Activated T-cell treated with anti-CD3 and anti-CD28 coated beads, Interleukin-2, amount 50 U/mL, for 72 hours (primary cell): ENCODE data around the gene GRIK3. TPM values are rescaled to one million over a fixed set of nuclear protein-coding genes. Genes with fewer than 3 reads are reported as not detected.
"Not testable (repeated sequence)": the region's sequence is repeated elsewhere in the genome, so short reads cannot be mapped to it uniquely, and the experiment has no call there.

ENCODE experiments used
- ATAC-seq, 2 donors: fragments of 150-1000 bp; cut with Tn5 transposase; replicated peaks in 1 of 2; 2 replicates each; pipeline ENCODE4 v1.10.0; 2021; ENCODE audit warnings: moderate library complexity in 2 of 2, mild to moderate bottlenecking in 1 of 2
- DNase-seq, 2 donors: peaks; one replicate each; pipeline ENCODE4 v3.0.0; 2021 to 2022; ENCODE audit warnings: mixed read lengths in 1 of 2
- H3K27ac Mint-ChIP-seq: one replicate; pipeline ENCODE4 v1.8.0; 2022; ENCODE audit warnings: mild to moderate bottlenecking, moderate library complexity, mixed read lengths
- H3K27me3 Mint-ChIP-seq: one replicate; pipeline ENCODE4 v1.8.0; 2022; ENCODE audit warnings: low read depth, mixed read lengths
- H3K36me3 Mint-ChIP-seq, 2 donors: one replicate each; pipeline ENCODE4 v1.8.0; 2022; ENCODE audit warnings: mixed read lengths in 2 of 2, mild to moderate bottlenecking in 1 of 2; ENCODE audit not compliant: insufficient read depth in 2 of 2
- H3K4me1 Mint-ChIP-seq: one replicate; pipeline ENCODE4 v1.8.0; 2022; ENCODE audit warnings: low read depth, mixed read lengths
- H3K4me3 Mint-ChIP-seq, 2 donors: one replicate each; pipeline ENCODE4 v1.8.0; 2022; ENCODE audit warnings: mild to moderate bottlenecking in 2 of 2, mixed read lengths in 2 of 2, moderate library complexity in 2 of 2
- H3K9me3 Mint-ChIP-seq, 2 donors: one replicate each; pipeline ENCODE4 v1.8.0; 2022; ENCODE audit warnings: mixed read lengths in 2 of 2
- total RNA-seq, 2 donors: library from RNA; stranded (reverse); gene quantifications; one replicate each; pipeline ENCODE4 v1.2.3, GENCODE V29; 2022

The GRIK3 gene
- total RNA-seq, result not detected

DNA sequence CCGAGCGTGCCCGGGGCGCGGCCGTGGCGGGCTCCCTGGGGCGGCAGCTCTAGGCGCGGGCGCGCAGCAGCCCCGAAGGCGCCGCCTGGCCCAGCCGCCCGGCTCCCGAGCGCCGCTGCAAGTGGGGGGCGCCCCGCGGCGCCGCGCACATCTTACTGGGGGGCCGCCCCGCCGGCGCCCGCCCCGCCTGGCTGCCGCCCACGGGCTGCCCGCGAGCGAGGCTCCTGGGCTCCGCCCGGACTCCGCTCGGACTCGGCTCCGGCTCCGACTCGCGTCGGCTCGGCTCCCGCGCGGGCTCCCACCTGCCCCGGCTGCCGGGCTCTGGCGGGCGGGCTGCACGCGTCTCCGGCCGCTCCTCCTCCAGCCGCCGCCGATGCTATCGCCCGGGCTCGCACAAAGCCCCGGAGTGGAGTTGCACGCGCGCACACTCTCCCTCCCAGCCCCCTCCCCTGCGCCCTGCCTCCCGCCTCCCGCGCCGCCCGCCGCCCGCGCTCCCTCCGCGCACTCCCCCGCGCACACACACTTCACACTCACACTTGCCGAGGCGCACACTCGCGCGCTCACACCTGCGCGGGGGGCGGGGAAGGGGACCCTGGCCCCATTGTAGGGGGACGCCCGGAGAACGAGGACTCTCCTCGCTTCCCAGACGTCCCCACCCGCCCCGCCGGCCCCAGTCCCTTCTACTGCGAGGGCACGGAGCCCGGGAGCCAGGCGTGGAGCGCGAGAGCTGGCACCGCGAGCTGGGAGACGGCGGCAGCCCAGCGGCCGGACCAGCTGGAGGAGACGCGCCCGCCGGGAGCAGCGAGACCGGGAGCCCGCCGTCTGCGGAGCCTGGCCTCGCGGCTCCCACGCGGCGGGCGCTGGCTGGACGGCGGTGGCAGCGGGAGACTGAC is at the start of gene GRIK3:
Gene GRIK3, minus strand, starts transcription at position 395 of the 893 bp plus-strand sequence. CDS start 407 bp downstream, outside the sequence.
- H3K4me3 Mint-ChIP-seq, result peak within 1 kb of the TSS in 1 of 2 donors; percentile 40
- H3K36me3 Mint-ChIP-seq, result peaks cover 0 to 2% of the 10 kb centered on the region in 2 donors
- peaks cover 65% of the 10 kb centered on the region for H3K27me3 Mint-ChIP-seq
- no peak for ATAC-seq
- no peak for DNase-seq
- no peaks in the 10 kb centered on the region for H3K9me3 Mint-ChIP-seq
- peaks cover 13% of the 10 kb centered on the region for H3K4me1 Mint-ChIP-seq
- H3K27ac Mint-ChIP-seq, result no peak within 1 kb of the TSS

DNA sequence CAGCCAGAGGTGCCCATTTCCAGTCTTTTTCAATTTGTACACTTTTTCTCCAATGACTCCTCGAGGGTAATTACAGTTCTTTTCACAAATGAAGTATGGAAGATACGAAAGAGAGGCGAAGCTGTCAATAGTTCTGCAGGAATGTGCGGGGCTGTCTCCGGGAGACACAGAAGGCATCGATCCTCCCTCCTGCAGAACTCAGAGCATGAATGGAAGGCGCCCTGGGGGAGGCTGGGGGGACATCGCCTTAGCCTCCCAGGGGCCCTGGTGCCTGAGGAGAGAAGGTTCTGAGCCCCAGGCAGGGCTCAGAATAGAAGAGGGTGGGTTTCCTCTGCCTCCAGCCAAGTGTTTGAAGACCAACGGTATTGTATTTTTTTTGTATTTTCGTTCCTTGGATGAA is 49.7 kb upstream of the GRIK3 start:
- Mint-ChIP-seq H3K36me3 (no peaks in the 10 kb centered on the region), H3K4me3 (no peak overlapping the region), H3K27me3 (peaks cover 6% of the 10 kb centered on the region), H3K9me3 (no peaks in the 10 kb centered on the region), H3K27ac (no peak overlapping the region), H3K4me1 (no peaks in the 10 kb centered on the region)
- ATAC-seq (no peak), DNase-seq (no peak)

DNA sequence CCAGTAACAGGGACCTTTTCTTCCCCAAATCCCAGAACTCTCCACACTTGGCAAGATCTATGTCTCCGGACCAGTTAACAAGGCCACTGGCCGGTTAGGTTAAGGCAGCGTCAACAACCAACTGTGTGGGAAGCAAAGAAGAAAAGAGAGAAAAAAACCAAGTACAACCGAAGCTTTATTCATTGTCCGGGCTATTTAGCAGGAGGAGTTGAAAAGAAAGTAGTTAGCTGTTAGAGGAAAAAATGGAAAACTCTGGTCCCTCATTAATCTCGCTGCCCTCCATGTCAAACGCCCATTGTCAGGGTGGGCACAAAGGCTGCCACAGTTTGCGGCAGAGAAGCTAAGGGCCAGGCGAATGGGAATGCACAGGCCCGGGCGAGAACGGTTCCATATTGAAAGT is 49.3 kb upstream of the GRIK3 start:
- Mint-ChIP-seq H3K27ac (no peak overlapping the region), H3K4me1 (no peaks in the 10 kb centered on the region), H3K36me3 (no peaks in the 10 kb centered on the region), H3K9me3 (no peaks in the 10 kb centered on the region), H3K4me3 (no peak overlapping the region), H3K27me3 (peaks cover 6% of the 10 kb centered on the region)
- no peak for ATAC-seq
- DNase-seq, result no peak

DNA sequence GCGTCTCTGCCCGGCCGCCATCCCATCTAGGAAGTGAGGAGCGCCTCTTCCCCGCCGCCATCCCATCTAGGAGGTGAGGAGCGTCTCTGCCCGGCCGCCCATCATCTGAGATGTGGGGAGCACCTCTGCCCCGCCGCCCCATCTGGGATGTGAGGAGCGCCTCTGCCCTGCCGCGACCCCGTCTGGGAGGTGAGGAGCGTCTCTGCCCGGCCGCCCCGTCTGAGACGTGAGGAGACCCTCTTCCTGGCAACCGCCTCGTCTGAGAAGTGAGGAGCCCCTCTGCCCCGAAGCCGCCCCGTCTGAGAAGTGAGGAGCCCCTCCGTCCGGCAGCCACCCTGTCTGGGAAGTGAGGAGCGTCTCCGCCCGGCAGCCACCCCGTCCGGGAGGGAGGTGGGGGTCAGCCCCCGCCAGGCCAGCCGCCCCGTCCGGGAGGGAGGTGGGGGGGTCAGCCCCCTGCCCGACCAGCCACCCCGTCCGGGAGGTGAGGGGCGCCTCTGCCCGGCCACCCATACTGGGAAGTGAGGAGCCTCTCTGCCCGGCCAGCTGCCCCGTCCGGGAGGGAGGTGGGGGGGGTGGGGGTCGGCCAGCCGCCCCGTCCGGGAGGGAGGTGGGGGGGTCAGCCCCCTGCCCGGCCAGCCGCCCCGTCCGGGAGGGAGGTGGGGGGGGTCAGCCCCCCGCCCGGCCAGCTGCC is 46.1 kb upstream of the GRIK3 start:
- H3K9me3 Mint-ChIP-seq, H3K4me3 Mint-ChIP-seq, H3K27ac Mint-ChIP-seq, ATAC-seq, H3K4me1 Mint-ChIP-seq, DNase-seq, H3K36me3 Mint-ChIP-seq, H3K27me3 Mint-ChIP-seq: not testable (repeated sequence)

DNA sequence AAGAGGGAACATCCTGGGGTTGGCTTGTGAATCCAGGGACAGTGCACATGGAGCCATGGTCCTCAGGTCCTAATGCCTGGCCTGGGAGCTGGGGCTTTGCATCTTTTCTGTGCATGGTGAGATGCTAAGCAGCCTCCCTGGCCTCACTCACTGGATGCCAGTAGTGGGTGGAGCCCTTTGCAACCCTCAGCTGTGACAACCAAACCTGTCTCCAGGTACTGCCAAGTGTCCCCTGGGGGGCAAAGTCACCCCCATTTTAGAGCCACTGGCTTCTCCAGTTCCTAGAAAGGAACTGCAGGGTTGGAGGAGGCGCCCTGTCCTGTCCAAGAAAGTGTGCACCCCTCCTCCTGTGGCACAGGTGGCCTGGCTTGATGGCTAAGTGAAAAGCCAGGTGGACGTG is 44.6 kb upstream of the GRIK3 start:
- no peak for DNase-seq
- Mint-ChIP-seq H3K27me3 (no peaks in the 10 kb centered on the region), H3K9me3 (no peaks in the 10 kb centered on the region), H3K27ac (no peak overlapping the region), H3K4me1 (no peaks in the 10 kb centered on the region), H3K4me3 (no peak overlapping the region), H3K36me3 (no peaks in the 10 kb centered on the region)
- ATAC-seq, result no peak

DNA sequence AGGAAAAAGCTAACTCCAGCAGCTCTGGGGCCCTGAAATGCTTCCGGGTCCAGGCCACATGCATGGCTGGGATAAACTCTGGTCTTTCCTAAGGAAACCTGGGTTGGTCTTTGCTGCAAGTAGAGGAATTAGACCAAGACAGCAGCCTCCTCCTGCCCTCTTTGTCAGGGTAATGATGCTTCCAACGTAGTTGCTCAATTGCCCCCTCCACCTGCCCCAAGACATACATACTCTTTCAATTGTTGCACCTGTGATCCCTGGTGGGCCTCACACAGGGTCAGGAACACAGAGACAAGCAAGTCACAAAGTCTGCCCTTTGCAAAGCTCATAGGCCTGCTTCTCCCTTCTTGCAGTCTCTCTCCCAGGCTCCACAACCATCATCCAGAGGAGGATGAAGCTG is 41.9 kb upstream of the GRIK3 start:
- ATAC-seq (no peak), DNase-seq (no peak)
- Mint-ChIP-seq H3K4me3 (no peak overlapping the region), H3K27ac (no peak overlapping the region), H3K27me3 (no peaks in the 10 kb centered on the region), H3K36me3 (no peaks in the 10 kb centered on the region), H3K9me3 (no peaks in the 10 kb centered on the region), H3K4me1 (no peaks in the 10 kb centered on the region)

DNA sequence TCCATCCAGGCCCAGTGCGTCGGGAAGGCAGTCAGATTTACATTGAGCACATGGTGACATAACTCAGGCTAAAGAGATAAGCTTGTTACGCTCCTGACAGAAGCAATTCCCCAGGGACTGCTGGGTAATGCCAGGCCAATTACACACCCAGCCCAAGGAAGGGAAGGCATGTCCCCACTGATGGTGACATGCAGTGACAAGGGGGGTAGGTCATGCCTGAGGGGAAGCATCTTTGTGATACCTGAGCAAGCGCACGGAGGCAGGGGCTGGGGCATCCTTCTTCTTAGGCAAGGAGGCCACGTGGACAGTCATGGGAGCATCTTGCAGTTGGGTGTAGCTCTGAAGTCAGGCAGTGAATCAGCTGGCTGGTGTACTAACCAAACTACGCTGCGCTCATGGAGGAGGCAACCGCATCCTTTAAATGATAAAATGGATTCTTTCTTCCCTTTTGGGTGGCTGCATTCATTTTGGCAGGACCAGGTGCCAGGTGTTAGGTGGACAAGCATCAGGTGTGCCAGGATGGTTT is 39.6 kb upstream of the GRIK3 start:
- DNase-seq, result no peak
- no peaks in the 10 kb centered on the region for H3K4me1 Mint-ChIP-seq
- no peak overlapping the region for H3K4me3 Mint-ChIP-seq
- H3K9me3 Mint-ChIP-seq, result no peaks in the 10 kb centered on the region
- no peak for ATAC-seq
- no peaks in the 10 kb centered on the region for H3K36me3 Mint-ChIP-seq
- no peak overlapping the region for H3K27ac Mint-ChIP-seq
- H3K27me3 Mint-ChIP-seq, result peaks cover 1% of the 10 kb centered on the region

DNA sequence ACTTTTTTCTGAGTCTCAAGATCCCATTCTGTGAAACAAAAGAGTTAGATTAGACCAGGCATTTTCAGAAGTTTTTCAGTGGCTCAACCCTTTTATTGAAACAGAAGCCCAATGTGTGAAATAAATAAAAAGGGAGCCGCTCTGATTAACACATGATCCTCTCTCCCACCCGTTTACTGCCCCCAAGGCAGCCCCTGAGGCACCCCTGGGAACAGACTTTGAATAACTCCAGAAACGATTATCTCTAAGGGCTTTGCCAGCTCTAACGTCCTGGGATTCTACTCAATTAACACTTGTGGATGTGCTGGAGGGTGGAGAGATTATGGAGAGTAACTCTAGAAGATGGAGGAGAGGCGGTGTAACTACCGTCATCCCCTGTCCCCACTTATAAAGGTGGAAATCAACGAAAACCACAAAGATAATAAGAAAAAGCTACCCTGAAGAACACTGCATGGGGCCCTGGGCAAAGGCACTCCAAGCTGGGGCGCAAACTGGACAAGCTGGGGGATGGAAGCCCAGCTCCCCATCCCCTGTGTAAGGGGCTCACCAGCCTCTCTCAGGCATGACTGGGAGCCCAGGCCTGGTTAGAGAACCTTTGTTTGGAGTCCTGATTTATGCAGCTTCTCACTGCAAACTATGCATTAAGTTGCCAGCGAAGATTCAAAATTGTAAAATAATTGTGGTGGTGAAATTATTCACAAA is 39.0 kb upstream of the GRIK3 start:
- no peak for DNase-seq
- Mint-ChIP-seq H3K27me3 (peaks cover 7% of the 10 kb centered on the region), H3K36me3 (no peaks in the 10 kb centered on the region), H3K9me3 (no peaks in the 10 kb centered on the region), H3K4me3 (no peak overlapping the region), H3K4me1 (no peaks in the 10 kb centered on the region), H3K27ac (no peak overlapping the region)
- no peak for ATAC-seq

DNA sequence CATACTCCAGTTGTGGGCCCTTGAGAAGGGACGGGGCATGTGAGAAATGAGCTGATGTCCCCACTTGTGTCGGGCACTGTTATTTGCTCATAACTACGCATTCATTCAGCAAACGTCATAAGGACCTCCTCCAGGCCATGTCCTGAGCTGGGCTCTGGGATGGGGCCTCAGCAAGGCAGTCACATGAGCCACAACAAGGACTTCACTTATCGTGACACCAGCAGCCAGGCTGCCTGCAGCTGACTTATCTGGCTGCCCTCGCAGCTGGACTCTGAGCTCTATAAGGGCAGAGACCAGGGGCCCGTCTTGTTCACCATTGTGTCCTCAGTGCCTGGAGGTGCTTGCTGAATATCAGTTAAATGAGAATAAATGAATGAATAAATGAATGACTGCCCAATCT is 37.5 kb upstream of the GRIK3 start:
- Mint-ChIP-seq H3K27ac (no peak overlapping the region), H3K36me3 (no peaks in the 10 kb centered on the region), H3K4me3 (no peak overlapping the region), H3K9me3 (no peaks in the 10 kb centered on the region), H3K4me1 (no peaks in the 10 kb centered on the region), H3K27me3 (peaks cover 15% of the 10 kb centered on the region)
- no peak for ATAC-seq
- DNase-seq, result no peak

DNA sequence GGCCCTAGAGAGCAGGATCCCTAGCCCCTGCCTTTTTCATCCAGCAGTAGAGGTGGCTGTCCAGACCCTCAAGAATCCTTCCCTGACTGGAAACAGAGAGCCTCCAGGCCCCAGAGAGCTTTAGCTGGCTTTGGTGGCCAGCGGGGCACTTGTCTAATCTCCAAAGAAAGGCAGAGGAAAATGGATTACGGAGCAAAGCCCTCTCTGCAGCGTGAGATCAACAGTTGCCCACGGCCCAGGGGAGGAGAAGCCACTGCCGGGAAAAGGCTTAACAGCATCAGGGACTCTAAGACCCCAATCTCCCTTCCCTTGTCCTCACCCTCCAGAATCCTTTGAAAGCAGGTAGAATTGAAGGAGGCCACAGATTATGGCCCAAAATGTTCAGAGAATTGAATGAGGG is 35.8 kb upstream of the GRIK3 start:
- H3K4me3 Mint-ChIP-seq, result no peak overlapping the region
- peaks cover 15% of the 10 kb centered on the region for H3K27me3 Mint-ChIP-seq
- H3K4me1 Mint-ChIP-seq, result no peaks in the 10 kb centered on the region
- H3K9me3 Mint-ChIP-seq, result no peaks in the 10 kb centered on the region
- no peak overlapping the region for H3K27ac Mint-ChIP-seq
- no peak for DNase-seq
- H3K36me3 Mint-ChIP-seq, result no peaks in the 10 kb centered on the region
- ATAC-seq, result no peak

DNA sequence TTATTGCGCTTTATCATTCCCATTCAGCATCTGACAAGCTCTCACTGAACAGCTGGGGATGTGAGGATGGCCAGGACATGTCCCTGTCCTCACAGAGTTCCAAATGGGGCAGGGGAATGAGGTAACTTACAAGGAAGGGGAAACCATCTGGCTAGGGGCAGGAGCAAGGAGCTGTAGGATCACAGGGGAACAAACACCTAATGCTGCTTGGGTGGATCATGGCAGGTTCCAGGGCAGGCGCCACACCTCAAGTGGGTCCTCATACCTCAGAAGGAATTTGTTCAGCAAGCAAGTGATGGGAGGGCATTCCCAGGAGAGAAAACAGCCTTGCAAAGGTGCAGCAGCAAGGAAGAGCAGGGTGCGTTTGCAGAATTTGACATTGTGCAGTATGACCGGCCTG is 35.1 kb upstream of the GRIK3 start:
- ATAC-seq (no peak), DNase-seq (no peak)
- no peak overlapping the region for H3K4me3 Mint-ChIP-seq
- peaks cover 15% of the 10 kb centered on the region for H3K27me3 Mint-ChIP-seq
- no peak overlapping the region for H3K27ac Mint-ChIP-seq
- no peaks in the 10 kb centered on the region for H3K9me3 Mint-ChIP-seq
- H3K36me3 Mint-ChIP-seq, result no peaks in the 10 kb centered on the region
- H3K4me1 Mint-ChIP-seq, result no peaks in the 10 kb centered on the region

DNA sequence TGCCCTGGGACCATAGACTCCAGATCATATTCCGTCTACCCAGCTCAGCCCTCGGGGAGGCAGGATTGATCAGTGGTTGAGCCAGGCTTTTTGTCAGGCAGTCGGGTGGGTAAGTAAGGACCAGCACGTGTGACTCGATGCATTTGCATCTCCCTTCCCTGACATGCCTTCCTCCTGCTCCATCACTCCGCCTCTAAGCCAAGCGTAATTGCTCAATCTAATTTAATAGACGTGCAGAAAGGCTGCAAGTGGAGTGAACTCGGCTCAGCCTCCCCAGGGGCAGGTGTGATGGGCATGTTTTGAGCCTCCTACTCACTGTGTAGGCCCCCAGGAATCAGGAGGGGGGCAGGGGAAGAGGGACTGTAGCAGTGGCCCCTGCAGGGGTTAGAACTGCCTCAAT is 34.6 kb upstream of the GRIK3 start:
- no peak overlapping the region for H3K27ac Mint-ChIP-seq

DNA sequence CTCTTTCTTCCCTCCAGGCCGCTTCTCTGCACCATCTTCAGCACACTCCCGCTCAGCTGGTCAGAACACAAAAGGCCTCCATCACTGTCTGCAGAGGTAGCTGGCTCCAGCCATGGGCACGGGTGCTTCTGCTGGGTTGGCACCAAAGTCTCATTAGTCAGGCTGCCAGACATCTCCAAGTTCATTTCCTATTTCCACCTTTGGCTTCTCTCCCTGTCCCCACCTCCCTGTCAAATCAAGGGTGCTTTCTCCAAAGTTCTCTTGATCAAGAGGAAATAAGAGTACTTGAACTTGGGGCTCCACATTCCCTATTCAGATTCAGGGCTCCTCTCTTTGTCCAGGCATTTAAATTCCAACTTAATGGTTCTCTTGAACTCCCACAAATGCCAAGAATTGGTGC is 33.9 kb upstream of the GRIK3 start:
- no peak for ATAC-seq
- H3K4me1 Mint-ChIP-seq, result no peaks in the 10 kb centered on the region
- no peak overlapping the region for H3K4me3 Mint-ChIP-seq
- H3K27ac Mint-ChIP-seq, result no peak overlapping the region
- no peaks in the 10 kb centered on the region for H3K9me3 Mint-ChIP-seq
- no peaks in the 10 kb centered on the region for H3K36me3 Mint-ChIP-seq
- H3K27me3 Mint-ChIP-seq, result peaks cover 15% of the 10 kb centered on the region
- DNase-seq, result no peak

More for the DNA sequence above, 34.6 kb upstream of the GRIK3 start:
- H3K9me3 Mint-ChIP-seq, result no peaks in the 10 kb centered on the region
- H3K36me3 Mint-ChIP-seq, result no peaks in the 10 kb centered on the region
- no peak for DNase-seq
- H3K27me3 Mint-ChIP-seq, result peaks cover 15% of the 10 kb centered on the region
- no peak for ATAC-seq
- H3K4me3 Mint-ChIP-seq, result no peak overlapping the region
- H3K4me1 Mint-ChIP-seq, result no peaks in the 10 kb centered on the region
